Measurements from ENCODE around the gene POLR2E. TPM values are rescaled to one million over a fixed set of nuclear protein-coding genes. Genes with fewer than 3 reads are reported as not detected.

Gene POLR2E
- polyA plus RNA-seq, 3 donors = 162 to 168 (median 165) TPM

- DNase-seq = no peak
Observed at GRCh38 chr19:1037621-1038064, 57.5 kb downstream of the POLR2E start.

Other genes with a start within 250 kb of the POLR2E start
- gene ELANE, start 243.1 kb downstream of the POLR2E start, polyA plus RNA-seq (ENCODE audit: insufficient read length in 3 of 3) = under 1 TPM; 0.25 to 0.51 (median 0.46) TPM
- 1 to 10 TPM; 3.9 to 4.4 (median 4.2) TPM for gene CFD, start 235.7 kb downstream of the POLR2E start, polyA plus RNA-seq (ENCODE audit: insufficient read length in 3 of 3)
- 10 to 100 TPM; 60.6 to 71.4 (median 63.5) TPM for gene MED16, start 202.2 kb downstream of the POLR2E start, polyA plus RNA-seq (ENCODE audit: insufficient read length in 3 of 3)
- gene RNU6-9, start 201.9 kb downstream of the POLR2E start, polyA plus RNA-seq (ENCODE audit: insufficient read length in 3 of 3) = not detected
- gene R3HDM4, start 182.2 kb downstream of the POLR2E start, polyA plus RNA-seq (ENCODE audit: insufficient read length in 3 of 3) = 10 to 100 TPM; 43.1 to 58.3 (median 51.9) TPM
- gene KISS1R, start 178.0 kb downstream of the POLR2E start, polyA plus RNA-seq (ENCODE audit: insufficient read length in 3 of 3) = 1 to 10 TPM in 1 of 3 donors, under 1 TPM in 2; 0.94 to 1.3 (median 0.98) TPM
- gene ARID3A, start 169.3 kb downstream of the POLR2E start, polyA plus RNA-seq (ENCODE audit: insufficient read length in 3 of 3) = 10 to 100 TPM; 25.3 to 38.8 (median 31.6) TPM
- gene WDR18, start 111.0 kb downstream of the POLR2E start, polyA plus RNA-seq (ENCODE audit: insufficient read length in 3 of 3) = 10 to 100 TPM; 48.4 to 63.9 (median 61.6) TPM
- gene GRIN3B, start 95.0 kb downstream of the POLR2E start, polyA plus RNA-seq (ENCODE audit: insufficient read length in 3 of 3) = 1 to 10 TPM in 1 of 3 donors, under 1 TPM in 2; 0.87 to 1.1 (median 0.91) TPM
- gene TMEM259, start 74.3 kb downstream of the POLR2E start, polyA plus RNA-seq (ENCODE audit: insufficient read length in 3 of 3) = 100 to 1,000 TPM; 126 to 135 (median 134) TPM
- gene RNU6-2, start 73.9 kb downstream of the POLR2E start, polyA plus RNA-seq (ENCODE audit: insufficient read length in 3 of 3) = not detected
- 100 to 1,000 TPM; 171 to 183 (median 174) TPM for gene CNN2, start 68.8 kb downstream of the POLR2E start, polyA plus RNA-seq (ENCODE audit: insufficient read length in 3 of 3)
- 10 to 100 TPM in 1 of 3 donors, 1 to 10 TPM in 2; 8.9 to 11.6 (median 9.6) TPM for gene ABCA7, start 55.3 kb downstream of the POLR2E start, polyA plus RNA-seq (ENCODE audit: insufficient read length in 3 of 3)
- 10 to 100 TPM in 2 of 3 donors, 1 to 10 TPM in 1; 10.0 to 14.9 (median 14.8) TPM for gene ARHGAP45, start 28.2 kb downstream of the POLR2E start, polyA plus RNA-seq (ENCODE audit: insufficient read length in 3 of 3)
- gene GPX4, start 8.6 kb upstream of the POLR2E start, polyA plus RNA-seq (ENCODE audit: insufficient read length in 3 of 3) = 100 to 1,000 TPM; 246 to 301 (median 294) TPM
- gene SBNO2, start 78.9 kb upstream of the POLR2E start, polyA plus RNA-seq (ENCODE audit: insufficient read length in 3 of 3) = 10 to 100 TPM; 18.1 to 22.1 (median 20.2) TPM
- 10 to 100 TPM; 57.3 to 65.3 (median 60.8) TPM for gene STK11, start 110.4 kb upstream of the POLR2E start, polyA plus RNA-seq (ENCODE audit: insufficient read length in 3 of 3)
- gene CBARP, start 142.6 kb upstream of the POLR2E start, polyA plus RNA-seq (ENCODE audit: insufficient read length in 3 of 3) = 1 to 10 TPM; 2.0 to 3.2 (median 2.7) TPM
- 100 to 1,000 TPM; 119 to 152 (median 149) TPM for gene ATP5F1D, start 146.4 kb upstream of the POLR2E start, polyA plus RNA-seq (ENCODE audit: insufficient read length in 3 of 3)
- 10 to 100 TPM; 66.2 to 74.7 (median 68.1) TPM for gene MIDN, start 153.2 kb upstream of the POLR2E start, polyA plus RNA-seq (ENCODE audit: insufficient read length in 3 of 3)
- 100 to 1,000 TPM; 778 to 993 (median 799) TPM for gene CIRBP, start 174.0 kb upstream of the POLR2E start, polyA plus RNA-seq (ENCODE audit: insufficient read length in 3 of 3)
- 10 to 100 TPM; 25.3 to 28.7 (median 28.5) TPM for gene FAM174C, start 180.2 kb upstream of the POLR2E start, polyA plus RNA-seq (ENCODE audit: insufficient read length in 3 of 3)
- 1 to 10 TPM; 2.2 to 4.4 (median 3.8) TPM for gene EFNA2, start 190.5 kb upstream of the POLR2E start, polyA plus RNA-seq (ENCODE audit: insufficient read length in 3 of 3)